A549 (cell line): ENCODE data around the gene JMJD8. TPM values are rescaled to one million over a fixed set of nuclear protein-coding genes. Genes with fewer than 3 reads are reported as not detected.

Source experiments
- ATAC-seq, 2 experiments: fragments of 200-7000 bp in 1 of 2; fragments of >200 bp in 1 of 2; cut with Nextera tagmentation in 1 of 2; cut with Tn5 transposase in 1 of 2; 3 replicates each; pipeline versions ENCODE4 v1.8.0 to v1.9.1; 2018 to 2020; ENCODE audit warnings: mild to moderate bottlenecking in 1 of 2, moderate library complexity in 1 of 2
- CTCF ChIA-PET: fragments of 300-600 bp; sonication (Branson Sonifier 250); formaldehyde crosslinking; extraction: SDS; loops from one replicate; lab custom pipeline; 2021; ENCODE audit warnings: antibody characterized with exemption, inconsistent platforms; lab: Yijun Ruan, JAX
- POLR2A ChIA-PET: fragments of 350-600 bp; formaldehyde crosslinking; extraction: SDS; loops from one replicate; lab custom pipeline; 2021; ENCODE audit warnings: antibody characterized with exemption, inconsistent platforms; lab: Yijun Ruan, JAX
- DNase-seq, 2 experiments: peaks; one replicate each; pipeline versions ENCODE4 v3.0.0 to v3.0.0-alpha.2; 2011 to 2016; ENCODE audit warnings: low read depth in 1 of 2, low spot score in 1 of 2
- FAIRE-seq: peaks from 2 replicates; lab custom pipeline; 2011; peaks lifted over from hg19 to GRCh38; lab: Jason Lieb, UNC
- H3K27ac ChIP-seq, 2 experiments: fragments of >200 bp; sonication (Bioruptor Twin); formaldehyde crosslinking; 3 replicates each; pipeline ENCODE4 v1.5.1; 2016 to 2017
- H3K4me1 ChIP-seq: fragments of >200 bp; sonication (Bioruptor Twin); formaldehyde crosslinking; 3 replicates; pipeline ENCODE4 v1.6.1; 2016
- H3K4me2 ChIP-seq: fragments of >200 bp; sonication (Bioruptor Twin); formaldehyde crosslinking; 3 replicates; pipeline ENCODE4 v1.6.1; 2016
- H3K4me3 ChIP-seq: fragments of >200 bp; sonication (Bioruptor Twin); formaldehyde crosslinking; 3 replicates; pipeline ENCODE4 v1.5.1; 2016
- H3K9me3 ChIP-seq: fragments of >200 bp; sonication (Bioruptor Twin); formaldehyde crosslinking; 3 replicates; pipeline ENCODE4 v1.6.1; 2016
- CBX8 ChIP-seq: fragments of 200-600 bp; sonication (generic); IDR thresholded peaks from 2 replicates; pipeline ENCODE4 v1.6.1; 2016
- EHF ChIP-seq: fragments of 250-450 bp; sonication (Bioruptor Pico); IDR thresholded peaks from 2 replicates; pipeline ENCODE4 v1.5.0; 2020; ENCODE audit warnings: mild to moderate bottlenecking
- EHMT2 ChIP-seq: fragments of 200-600 bp; sonication (generic); IDR thresholded peaks from 2 replicates; pipeline ENCODE4 v1.6.1; 2016; ENCODE audit warnings: antibody characterized with exemption, low read depth, mild to moderate bottlenecking, moderate library complexity
- ELK1 ChIP-seq: fragments of 150-350 bp; IDR thresholded peaks from 2 replicates; pipeline ENCODE4 v1.6.1; 2014; ENCODE audit warnings: low read depth, mild to moderate bottlenecking, low read length
- EP300 ChIP-seq, 2 experiments: fragments of >200 bp; sonication (Bioruptor Twin); formaldehyde crosslinking; IDR thresholded peaks; 2 replicates in 1 of 2; 3 replicates in 1 of 2; pipeline ENCODE4 v1.6.1; 2016 to 2017
- FOSL2 ChIP-seq, 2 experiments: fragments of 450-650 bp in 1 of 2; fragments of >200 bp in 1 of 2; sonication (Bioruptor Twin) in 1 of 2; formaldehyde crosslinking; IDR thresholded peaks; 2 replicates each; pipeline versions ENCODE4 v1.5.0 to v1.6.1; 2016 to 2020; ENCODE audit warnings: mild to moderate bottlenecking in 1 of 2, moderate library complexity in 1 of 2
- FOXS1 ChIP-seq: fragments of 250-450 bp; sonication (Bioruptor Pico); IDR thresholded peaks from 2 replicates; pipeline ENCODE4 v1.5.0; 2020; ENCODE audit warnings: mild to moderate bottlenecking, moderate library complexity
- HEYL ChIP-seq: fragments of 250-450 bp; sonication (Bioruptor Pico); IDR thresholded peaks from 2 replicates; pipeline ENCODE4 v1.8.0; 2021; ENCODE audit warnings: mild to moderate bottlenecking, moderate library complexity
- HOXA7 ChIP-seq: fragments of 250-450 bp; sonication (Bioruptor Pico); IDR thresholded peaks from 2 replicates; pipeline ENCODE4 v1.5.0; 2020; ENCODE audit warnings: mild to moderate bottlenecking, moderate library complexity
- JUNB ChIP-seq: fragments of >200 bp; sonication (Bioruptor Twin); formaldehyde crosslinking; IDR thresholded peaks from 2 replicates; pipeline ENCODE4 v1.6.1; 2016
- MAFK ChIP-seq: fragments of 450-650 bp; IDR thresholded peaks from 2 replicates; pipeline ENCODE4 v1.6.1; 2014; ENCODE audit not compliant: partially characterized antibody
- MAZ ChIP-seq: fragments of 150-350 bp; IDR thresholded peaks from 2 replicates; pipeline ENCODE4 v1.6.1; 2014; ENCODE audit warnings: antibody characterized with exemption, low read depth, low read length, borderline replicate concordance
- MYC ChIP-seq: IDR thresholded peaks from 2 replicates; pipeline ENCODE4 v1.6.1; 2012; ENCODE audit warnings: mild to moderate bottlenecking, inconsistent platforms, low read length, improper control_type of control experiment, borderline replicate concordance
- NFE2L2 ChIP-seq: fragments of 150-350 bp; conservative IDR thresholded peaks from 2 replicates; pipeline ENCODE4 v1.6.1; 2014; ENCODE audit warnings: low read length
- POLR2A ChIP-seq: IDR thresholded peaks from 2 replicates; pipeline ENCODE4 v1.6.1; 2012; ENCODE audit warnings: mild to moderate bottlenecking, low read length
- REST ChIP-seq: fragments of 200-600 bp; sonication (generic); IDR thresholded peaks from 2 replicates; pipeline ENCODE4 v1.6.1; 2016; ENCODE audit warnings: antibody characterized with exemption, mild to moderate bottlenecking, moderate library complexity
- RFX5 ChIP-seq: fragments of 450-650 bp; IDR thresholded peaks from 2 replicates; pipeline ENCODE4 v1.7.1; 2014; ENCODE audit warnings: antibody characterized with exemption, mild to moderate bottlenecking, moderate library complexity
- SMC3 ChIP-seq: fragments of >200 bp; sonication (Bioruptor Twin); formaldehyde crosslinking; IDR thresholded peaks from 3 replicates; pipeline ENCODE4 v1.6.1; 2018; ENCODE audit warnings: inconsistent platforms
- TFCP2L1 ChIP-seq: fragments of 250-450 bp; sonication (Bioruptor Pico); IDR thresholded peaks from 2 replicates; pipeline ENCODE4 v1.5.0; 2021; ENCODE audit warnings: mild to moderate bottlenecking
- ZC3H11A ChIP-seq: fragments of 450-650 bp; IDR thresholded peaks from 2 replicates; pipeline ENCODE4 v1.6.1; 2014; ENCODE audit warnings: antibody characterized with exemption, mild to moderate bottlenecking
- ZFP36 ChIP-seq: fragments of 450-650 bp; IDR thresholded peaks from 2 replicates; pipeline ENCODE4 v1.6.1; 2014; ENCODE audit warnings: borderline replicate concordance; ENCODE audit not compliant: partially characterized antibody
- ZNF302 ChIP-seq: fragments of 250-450 bp; sonication (Bioruptor Pico); IDR thresholded peaks from 2 replicates; pipeline ENCODE4 v1.9.0; 2021; ENCODE audit warnings: inconsistent platforms, mild to moderate bottlenecking, moderate library complexity
- WGBS: methylation state at CpG from one replicate; pipeline ENCODE4 v1.1.6; 2017; ENCODE audit errors: missing lambda C conversion rate; 5-methylcytosine and 5-hydroxymethylcytosine counted together
- polyA plus RNA-seq, 4 experiments: library from polyadenylated mRNA; depleted of rRNA in 3 of 4; stranded (reverse); fragments of >200 nt; fragmentation: RNase III in 1 of 4; extraction: RNeasy Plus Mini Kit Qiagen cat#74134 plus additional on column Dnase treatment in 1 of 4; gene quantifications; 2 replicates in 3 of 4; 3 replicates in 1 of 4; pipeline ENCODE4 v1.2.3, GENCODE V29; 2011 to 2017

The JMJD8 gene
- polyA plus RNA-seq, 2 of the 4 experiments (the other 2 are of a cell fraction): 37.5 to 72.6 TPM

DNA sequence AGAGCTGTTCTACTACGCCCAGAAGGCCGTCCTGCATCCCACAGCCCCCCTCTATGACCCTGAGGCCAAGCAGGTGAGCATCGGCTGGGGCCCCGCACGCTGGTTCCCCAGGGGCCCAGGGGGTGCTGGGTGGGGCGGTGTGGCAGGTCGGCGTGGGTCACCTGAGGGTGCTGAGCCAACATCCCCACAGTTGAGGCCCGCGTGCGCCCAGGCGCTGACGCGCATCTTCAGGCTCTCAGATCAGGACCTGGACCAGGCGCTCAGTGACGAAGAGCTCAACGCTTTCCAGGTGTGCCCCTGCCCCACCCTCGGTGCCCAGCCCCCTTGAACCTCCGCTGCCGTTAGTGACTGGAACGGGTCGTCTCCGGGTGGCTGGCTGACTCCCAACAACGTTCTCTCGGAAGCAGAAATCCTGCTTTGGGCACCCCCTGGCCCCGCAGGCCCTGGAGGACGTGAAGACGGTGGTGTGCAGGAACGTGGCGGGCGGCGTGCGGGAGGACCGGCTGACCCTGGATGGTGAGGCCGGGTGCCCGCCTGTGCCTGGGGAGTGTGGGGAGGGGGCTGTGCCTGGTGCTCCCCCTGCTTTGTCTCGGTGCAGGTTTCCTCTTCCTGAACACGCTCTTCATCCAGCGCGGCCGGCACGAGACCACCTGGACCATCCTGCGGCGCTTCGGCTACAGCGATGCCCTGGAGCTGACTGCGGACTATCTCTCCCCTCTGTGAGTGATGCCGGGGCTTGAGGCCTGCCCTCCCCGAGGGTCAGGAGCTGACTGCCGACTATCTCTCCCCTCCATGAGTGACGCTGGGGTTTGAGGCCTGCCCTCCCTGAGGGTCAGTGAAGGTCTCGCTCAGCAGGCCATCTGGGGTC, 13.4 kb downstream of the JMJD8 start:
- no peak for FAIRE-seq
- POLR2A ChIA-PET: interaction anchor here (0.6 kb wide), 1 partner anchor 13 kb away, joined by 3 read pairs; the partner anchor contains the start of gene JMJD8

DNA sequence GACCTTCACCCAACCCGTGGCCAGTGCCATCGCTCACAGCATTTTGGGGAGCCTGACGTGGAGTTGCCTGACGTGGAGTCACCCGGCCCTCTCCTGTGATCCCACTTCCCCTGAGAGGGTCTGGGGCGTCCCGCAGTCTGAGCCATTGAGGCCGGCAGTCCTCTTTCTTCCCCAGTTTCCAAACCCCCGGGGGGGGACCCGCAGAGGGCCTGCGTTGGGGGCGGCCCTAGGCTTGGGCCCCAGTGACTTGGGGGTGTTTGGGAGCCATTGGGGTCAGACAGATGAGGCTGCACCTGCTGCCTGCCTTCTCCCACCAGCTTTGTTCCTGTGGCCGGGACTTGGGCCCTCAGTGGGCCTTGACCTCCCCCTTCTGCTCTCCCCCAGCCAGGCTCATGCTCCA, 14.5 kb downstream of the JMJD8 start:
- ChIA-PET POLR2A (interaction anchor here (0.6 kb wide), 1 partner anchor 15 kb away, joined by 3 read pairs; the partner anchor contains the start of gene JMJD8), CTCF (interaction anchor here (0.7 to 2.7 kb wide), 3 partner anchors 9 to 41 kb away, joined by 3 to 18 read pairs (median 3); no protein-coding TSS in a partner anchor)
- Histone ChIP-seq H3K4me3 (no peak overlapping the region), H3K4me2 (peak overlapping the region; percentile 97), H3K4me1 (peaks cover 15% of the 10 kb centered on the region), H3K27ac (no peak overlapping the region), H3K9me3 (no peaks in the 10 kb centered on the region)
- TF ChIP-seq EP300 (IDR thresholded peaks at IDR 0.05): no peak
- TF ChIP-seq ZNF302 (CRISPR knock-in tag): no peak
- TF ChIP-seq TFCP2L1 (CRISPR knock-in tag): no peak
- no peak for TF ChIP-seq JUNB
- TF ChIP-seq POLR2A: no peak
- TF ChIP-seq ELK1: no peak
- TF ChIP-seq MAFK: no peak
- TF ChIP-seq RFX5: no peak
- TF ChIP-seq EHF (CRISPR knock-in tag): no peak
- no peak for TF ChIP-seq FOXS1 (CRISPR knock-in tag)
- TF ChIP-seq EHMT2: no peak
- TF ChIP-seq SMC3: no peak
- no peak for TF ChIP-seq ZFP36
- no peak for TF ChIP-seq NFE2L2
- no peak for TF ChIP-seq ZC3H11A
- no peak for TF ChIP-seq HOXA7 (CRISPR knock-in tag)
- no peak for TF ChIP-seq CBX8
- TF ChIP-seq MYC: no peak
- DNase-seq (no peak), FAIRE-seq (no peak), ATAC-seq (no peak)
- 88% methylated on average over 11 of the region's 13 CpGs for WGBS

More for the DNA sequence above, 13.4 kb downstream of the JMJD8 start:
- Histone ChIP-seq H3K9me3 (no peaks in the 10 kb centered on the region), H3K4me1 (peaks cover 25% of the 10 kb centered on the region), H3K4me3 (no peak overlapping the region), H3K4me2 (no peak overlapping the region), H3K27ac (no peak overlapping the region)
- WGBS: 91% methylated on average over 46 of the region's 52 CpGs
- TF ChIP-seq MAFK (no peak), POLR2A (no peak), HEYL (no peak), EHF (CRISPR knock-in tag) (no peak), SMC3 (no peak), REST (no peak), RFX5 (no peak), MAZ (no peak), FOSL2 (IDR thresholded peaks at IDR 0.05) (no peak), FOSL2 (CRISPR knock-in tag; IDR thresholded peaks at IDR 0.05) (no peak), HOXA7 (CRISPR knock-in tag) (no peak), EHMT2 (no peak), NFE2L2 (no peak)
- ATAC-seq: no peak
- no peak for DNase-seq
- CTCF ChIA-PET: interaction anchor here (0.6 to 2.3 kb wide), 8 partner anchors 8 to 1470 kb away, joined by 3 to 8 read pairs (median 3); partner anchors contain the start of gene PIGQ
